Measurements from ENCODE around the gene PRLH.

PRLH gene

GRCh38 chr2:237547841-237548416 lies 18.4 kb upstream of the PRLH start:
- no peak for TF ChIP-seq CTCF (IDR thresholded peaks at IDR 0.05; ENCODE audit: low read depth, low read length)
- no peak overlapping the region for H3K4me3 ChIP-seq (ENCODE audit: low read depth, low read length)

- H3K4me3 ChIP-seq (ENCODE audit: low read depth, low read length): no peak overlapping the region
- no peak for TF ChIP-seq CTCF (IDR thresholded peaks at IDR 0.05; ENCODE audit: low read depth, low read length)
Observed at GRCh38 chr2:237549216-237549615, 17.2 kb upstream of the PRLH start.

GRCh38 chr2:237549643-237550415 lies 16.5 kb upstream of the PRLH start:
- H3K4me3 ChIP-seq (ENCODE audit: low read depth, low read length): no peak overlapping the region
- no peak for TF ChIP-seq CTCF (IDR thresholded peaks at IDR 0.05; ENCODE audit: low read depth, low read length)

GRCh38 chr2:237551071-237551574 lies 15.3 kb upstream of the PRLH start:
- no peak overlapping the region for H3K4me3 ChIP-seq (ENCODE audit: low read depth, low read length)
- TF ChIP-seq CTCF (IDR thresholded peaks at IDR 0.05; ENCODE audit: low read depth, low read length): no peak

- no peak for TF ChIP-seq CTCF (IDR thresholded peaks at IDR 0.05; ENCODE audit: low read depth, low read length)
- H3K4me3 ChIP-seq (ENCODE audit: low read depth, low read length): no peak overlapping the region
Observed at GRCh38 chr2:237552908-237553307, 13.5 kb upstream of the PRLH start.

- no peak overlapping the region for H3K4me3 ChIP-seq (ENCODE audit: low read depth, low read length)
- TF ChIP-seq CTCF (IDR thresholded peaks at IDR 0.05; ENCODE audit: low read depth, low read length): no peak
Observed at GRCh38 chr2:237553948-237554347, 12.4 kb upstream of the PRLH start.

GRCh38 chr2:237555560-237555959 lies 10.8 kb upstream of the PRLH start:
- H3K4me3 ChIP-seq (ENCODE audit: low read depth, low read length): no peak overlapping the region
- TF ChIP-seq CTCF (IDR thresholded peaks at IDR 0.05; ENCODE audit: low read depth, low read length): no peak
